ENCODE data around the gene UGGT2. TPM values are rescaled to one million over a fixed set of nuclear protein-coding genes. Genes with fewer than 3 reads are reported as not detected.

Gene UGGT2
- total RNA-seq, 1 donor from 2014 or later, result 33.4 TPM

DNA sequence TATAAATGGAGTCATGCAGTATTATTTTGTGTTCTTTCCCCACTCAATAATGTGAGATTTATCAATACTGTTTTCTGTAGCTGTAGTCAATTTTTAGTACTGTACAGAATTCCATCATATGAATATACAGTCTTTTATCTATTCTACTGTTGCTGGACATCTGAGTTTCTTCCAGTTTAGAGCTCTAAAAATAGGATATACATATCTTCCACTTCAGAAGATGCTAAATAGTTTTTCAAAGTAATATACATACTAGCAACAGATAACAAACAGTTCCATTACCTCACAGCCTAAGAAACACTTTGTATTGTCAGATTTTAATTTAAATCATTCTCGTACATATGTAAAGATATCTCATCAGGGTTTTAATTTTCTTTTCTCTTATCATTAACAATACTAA, 149.6 kb downstream of the UGGT2 start:
- no peaks in the 10 kb centered on the region for H3K4me1 ChIP-seq
- intact Hi-C loops (cut with DNase I), result no loop called here
- no peak for TF ChIP-seq POLR2AphosphoS5 (IDR thresholded peaks at IDR 0.05; ENCODE audit: insufficient read depth in 1 of 2, low read depth in 1 of 2)
- TF ChIP-seq, protein P1, sequence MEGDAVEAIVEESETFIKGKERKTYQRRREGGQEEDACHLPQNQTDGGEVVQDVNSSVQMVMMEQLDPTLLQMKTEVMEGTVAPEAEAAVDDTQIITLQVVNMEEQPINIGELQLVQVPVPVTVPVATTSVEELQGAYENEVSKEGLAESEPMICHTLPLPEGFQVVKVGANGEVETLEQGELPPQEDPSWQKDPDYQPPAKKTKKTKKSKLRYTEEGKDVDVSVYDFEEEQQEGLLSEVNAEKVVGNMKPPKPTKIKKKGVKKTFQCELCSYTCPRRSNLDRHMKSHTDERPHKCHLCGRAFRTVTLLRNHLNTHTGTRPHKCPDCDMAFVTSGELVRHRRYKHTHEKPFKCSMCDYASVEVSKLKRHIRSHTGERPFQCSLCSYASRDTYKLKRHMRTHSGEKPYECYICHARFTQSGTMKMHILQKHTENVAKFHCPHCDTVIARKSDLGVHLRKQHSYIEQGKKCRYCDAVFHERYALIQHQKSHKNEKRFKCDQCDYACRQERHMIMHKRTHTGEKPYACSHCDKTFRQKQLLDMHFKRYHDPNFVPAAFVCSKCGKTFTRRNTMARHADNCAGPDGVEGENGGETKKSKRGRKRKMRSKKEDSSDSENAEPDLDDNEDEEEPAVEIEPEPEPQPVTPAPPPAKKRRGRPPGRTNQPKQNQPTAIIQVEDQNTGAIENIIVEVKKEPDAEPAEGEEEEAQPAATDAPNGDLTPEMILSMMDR (IDR thresholded peaks at IDR 0.05), result no peak
- no peak for TF ChIP-seq POLR2A (IDR thresholded peaks at IDR 0.05)
- no peaks in the 10 kb centered on the region for H3K9me3 ChIP-seq
- peaks cover 0 to 9% of the 10 kb centered on the region in 2 donors for H3K36me3 ChIP-seq
- H3K27ac ChIP-seq, result no peak overlapping the region
- H3K27me3 ChIP-seq, result no peaks in the 10 kb centered on the region
- no peak for DNase-seq (ENCODE audit: extremely low spot score in 2 of 2)
- H3K4me3 ChIP-seq, result no peak overlapping the region

- intact Hi-C loops (cut with DNase I), result no loop called here
- Histone ChIP-seq H3K4me1 (no peaks in the 10 kb centered on the region), H3K27me3 (no peaks in the 10 kb centered on the region), H3K36me3 (peaks cover 0 to 9% of the 10 kb centered on the region in 2 donors), H3K4me3 (no peak overlapping the region), H3K9me3 (no peaks in the 10 kb centered on the region), H3K27ac (no peak overlapping the region)
- no peak for DNase-seq (ENCODE audit: extremely low spot score in 2 of 2)
- TF ChIP-seq, protein P1 (IDR thresholded peaks at IDR 0.05), result no peak
- TF ChIP-seq POLR2AphosphoS5 (IDR thresholded peaks at IDR 0.05; ENCODE audit: insufficient read depth in 1 of 2, low read depth in 1 of 2) (no peak), POLR2A (IDR thresholded peaks at IDR 0.05) (no peak)
Observed at GRCh38 chr13:95902741-95903140, 150.5 kb downstream of the UGGT2 start.

- intact Hi-C loops (cut with DNase I), result no loop called here
- DNase-seq (ENCODE audit: extremely low spot score in 2 of 2), result no peak
- no peak overlapping the region for H3K4me3 ChIP-seq
- H3K4me1 ChIP-seq, result no peaks in the 10 kb centered on the region
- no peaks in the 10 kb centered on the region for H3K27me3 ChIP-seq
- TF ChIP-seq, protein P1 (IDR thresholded peaks at IDR 0.05), result no peak
- no peak for TF ChIP-seq POLR2AphosphoS5 (IDR thresholded peaks at IDR 0.05; ENCODE audit: insufficient read depth in 1 of 2, low read depth in 1 of 2)
- no peak for TF ChIP-seq POLR2A (IDR thresholded peaks at IDR 0.05)
- H3K9me3 ChIP-seq, result no peaks in the 10 kb centered on the region
- H3K36me3 ChIP-seq, result no peaks in the 10 kb centered on the region
- no peak overlapping the region for H3K27ac ChIP-seq
Observed at GRCh38 chr13:95898256-95898655, 154.9 kb downstream of the UGGT2 start.

- Histone ChIP-seq H3K4me3 (no peak overlapping the region), H3K27me3 (no peaks in the 10 kb centered on the region), H3K9me3 (no peaks in the 10 kb centered on the region), H3K36me3 (no peaks in the 10 kb centered on the region), H3K4me1 (no peaks in the 10 kb centered on the region), H3K27ac (no peak overlapping the region)
- intact Hi-C loops (cut with DNase I), result no loop called here
- DNase-seq (ENCODE audit: extremely low spot score in 2 of 2), result no peak
- TF ChIP-seq POLR2AphosphoS5 (IDR thresholded peaks at IDR 0.05; ENCODE audit: insufficient read depth in 1 of 2, low read depth in 1 of 2) (no peak), POLR2A (IDR thresholded peaks at IDR 0.05) (no peak)
- TF ChIP-seq, protein P1 (IDR thresholded peaks at IDR 0.05), result no peak
Observed at GRCh38 chr13:95896301-95896700, 156.9 kb downstream of the UGGT2 start.

GRCh38 chr13:95893861-95894260, 159.3 kb downstream of the UGGT2 start:
- Histone ChIP-seq H3K27ac (no peak overlapping the region), H3K4me1 (no peaks in the 10 kb centered on the region), H3K9me3 (no peaks in the 10 kb centered on the region), H3K4me3 (no peak overlapping the region), H3K36me3 (peaks cover 0 to 6% of the 10 kb centered on the region in 2 donors), H3K27me3 (no peaks in the 10 kb centered on the region)
- intact Hi-C loops (cut with DNase I), result no loop called here
- no peak for DNase-seq (ENCODE audit: extremely low spot score in 2 of 2)
- TF ChIP-seq, protein P1 (IDR thresholded peaks at IDR 0.05), result no peak
- no peak for TF ChIP-seq POLR2A (IDR thresholded peaks at IDR 0.05)
- TF ChIP-seq POLR2AphosphoS5 (IDR thresholded peaks at IDR 0.05; ENCODE audit: insufficient read depth in 1 of 2, low read depth in 1 of 2), result no peak
